RKO (cell line): ENCODE data around the gene NMNAT3.
A peak's percentile ranks its signal among the peaks of the same experiment; 100 is the strongest.
"Not testable (repeated sequence)": the region's sequence is repeated elsewhere in the genome, so short reads cannot be mapped to it uniquely, and the experiment has no call there.

Source experiments
- DNase-seq: peaks from one replicate; pipeline ENCODE4 v3.0.0-alpha.2; 2016; ENCODE audit warnings: low spot score

NMNAT3 gene

GRCh38 chr3:139583651-139584050 lies 94.1 kb downstream of the NMNAT3 start:
- not testable (repeated sequence) for DNase-seq

DNA sequence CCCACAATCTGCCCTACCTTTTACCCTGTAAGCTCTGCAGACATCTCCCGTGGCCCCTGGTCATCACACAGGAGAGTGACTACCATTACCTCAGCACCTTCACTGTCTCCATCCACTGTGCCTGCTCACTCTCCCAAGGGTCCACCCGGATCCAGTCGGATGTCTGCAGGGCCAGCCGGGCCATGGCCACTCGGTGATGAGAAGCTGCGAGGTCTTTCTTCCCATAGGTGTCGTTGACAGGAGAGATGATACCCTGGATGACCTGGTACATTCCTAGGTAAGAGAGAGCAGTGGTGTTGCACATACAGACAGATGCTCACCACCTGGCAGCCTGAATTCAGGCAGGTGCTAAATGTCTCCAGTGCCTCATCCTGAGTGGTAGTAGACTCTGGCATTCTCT lies 99.0 kb downstream of the NMNAT3 start:
- no peak for DNase-seq

DNA sequence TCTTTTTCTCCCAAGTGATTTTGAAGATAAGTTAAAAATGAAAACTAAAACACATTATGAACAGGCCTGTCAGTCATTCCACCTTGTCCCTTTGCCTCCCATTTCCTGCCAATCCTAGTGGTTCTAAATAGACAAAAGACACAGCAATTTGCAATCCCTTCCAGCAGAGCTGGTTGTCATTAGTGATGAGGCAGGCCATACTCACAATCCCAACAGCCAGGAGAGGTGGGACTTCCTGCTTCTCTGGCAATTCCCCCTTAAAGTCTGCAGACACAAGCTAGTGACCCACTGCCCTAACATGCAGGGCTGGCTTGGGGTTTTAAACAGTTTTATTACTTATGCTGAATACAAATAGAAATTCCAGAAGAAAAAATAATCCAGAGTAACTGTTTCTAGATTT lies 99.9 kb downstream of the NMNAT3 start:
- DNase-seq, result no peak

- no peak for DNase-seq
Observed at GRCh38 chr3:139577346-139577745, 100.4 kb downstream of the NMNAT3 start.

DNA sequence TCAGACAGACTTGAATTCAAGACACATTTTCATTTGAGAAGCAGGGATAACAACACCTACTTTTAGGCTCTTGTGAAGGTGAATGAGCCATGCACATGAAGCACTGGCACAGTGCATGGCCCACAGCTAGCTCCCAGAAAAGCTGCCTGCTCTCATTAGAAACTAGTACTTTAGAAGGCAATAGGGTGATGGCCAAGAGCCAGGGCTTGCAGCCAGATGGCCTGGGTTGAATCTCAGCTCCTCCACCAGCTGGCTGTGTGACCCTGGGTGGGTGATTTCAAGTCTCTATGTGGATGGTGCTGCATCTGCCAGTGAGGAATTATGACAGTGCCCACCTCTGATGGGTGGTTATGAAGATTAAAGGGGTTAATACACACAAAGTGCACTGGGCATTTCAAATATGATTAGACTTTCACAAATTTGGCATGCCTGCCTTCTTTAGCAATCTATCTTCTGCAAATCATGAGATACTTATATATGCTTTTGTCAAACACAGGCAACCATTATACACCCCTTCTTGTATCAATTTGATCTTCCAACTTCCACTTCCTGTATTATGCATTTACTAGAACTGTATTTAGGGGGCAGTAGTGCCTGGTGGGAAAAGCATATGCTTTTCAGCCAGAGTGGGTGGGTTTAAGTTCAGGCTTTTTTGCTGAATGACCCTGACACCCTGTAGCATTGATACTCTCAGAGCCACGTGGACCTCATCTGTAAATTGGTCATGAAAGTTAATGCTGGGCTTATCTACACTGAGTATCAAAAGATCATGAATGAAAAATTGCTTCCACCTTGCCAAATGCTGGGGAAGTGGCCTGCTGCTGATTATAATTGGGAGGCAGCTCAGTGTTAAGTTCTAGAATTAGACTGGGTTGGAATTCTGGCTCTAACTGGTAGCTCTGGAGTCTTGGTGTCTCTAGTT lies 103.5 kb downstream of the NMNAT3 start:
- no peak for DNase-seq

- no peak for DNase-seq
Observed at GRCh38 chr3:139572847-139573672, 104.7 kb downstream of the NMNAT3 start.

DNA sequence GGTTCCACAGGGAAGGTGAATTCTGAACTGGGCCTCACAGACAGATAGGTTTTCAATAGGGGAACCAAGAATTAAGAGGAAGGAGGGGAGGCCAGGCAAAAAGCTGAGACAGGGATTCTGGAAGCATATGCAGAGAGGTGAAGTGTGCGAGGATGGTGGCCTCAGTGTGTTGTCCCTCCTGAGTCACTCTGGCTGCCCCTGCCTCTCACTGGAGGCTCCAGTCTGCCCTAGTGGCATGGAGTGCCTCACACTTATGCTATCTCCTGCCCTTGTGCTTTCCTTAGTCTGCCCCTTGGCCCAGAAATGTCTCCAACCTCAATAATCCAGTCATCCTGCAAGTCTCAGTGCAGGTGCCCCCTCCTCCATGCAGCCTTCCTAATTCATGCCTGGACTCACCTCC lies 106.1 kb downstream of the NMNAT3 start:
- no peak for DNase-seq

DNA sequence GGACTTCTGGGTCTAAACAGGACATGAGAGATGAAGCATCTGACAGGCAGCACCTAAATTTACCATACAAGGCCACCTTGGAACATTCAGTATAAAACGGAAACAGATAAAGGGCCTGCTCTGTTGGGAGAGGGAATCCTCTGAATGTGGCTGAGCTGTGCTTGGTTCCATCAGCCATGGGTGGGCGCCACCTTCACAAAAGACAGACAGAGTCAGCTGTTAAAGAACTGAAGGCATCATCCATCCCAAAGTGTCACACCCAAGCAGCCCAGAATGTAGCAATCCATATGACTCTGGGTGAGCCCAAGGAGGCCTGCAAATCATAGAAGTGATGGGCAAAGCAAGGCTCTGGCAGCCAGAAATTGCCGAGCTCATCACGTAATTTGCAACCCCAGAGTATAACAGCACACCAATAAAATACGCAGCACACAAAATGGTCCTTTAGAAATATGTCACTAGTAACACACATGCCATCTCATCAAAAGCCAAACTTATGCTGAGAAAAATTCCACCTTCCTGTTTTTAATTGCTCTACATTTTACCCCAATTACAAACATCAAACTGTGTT lies 113.4 kb downstream of the NMNAT3 start:
- no peak for DNase-seq

DNA sequence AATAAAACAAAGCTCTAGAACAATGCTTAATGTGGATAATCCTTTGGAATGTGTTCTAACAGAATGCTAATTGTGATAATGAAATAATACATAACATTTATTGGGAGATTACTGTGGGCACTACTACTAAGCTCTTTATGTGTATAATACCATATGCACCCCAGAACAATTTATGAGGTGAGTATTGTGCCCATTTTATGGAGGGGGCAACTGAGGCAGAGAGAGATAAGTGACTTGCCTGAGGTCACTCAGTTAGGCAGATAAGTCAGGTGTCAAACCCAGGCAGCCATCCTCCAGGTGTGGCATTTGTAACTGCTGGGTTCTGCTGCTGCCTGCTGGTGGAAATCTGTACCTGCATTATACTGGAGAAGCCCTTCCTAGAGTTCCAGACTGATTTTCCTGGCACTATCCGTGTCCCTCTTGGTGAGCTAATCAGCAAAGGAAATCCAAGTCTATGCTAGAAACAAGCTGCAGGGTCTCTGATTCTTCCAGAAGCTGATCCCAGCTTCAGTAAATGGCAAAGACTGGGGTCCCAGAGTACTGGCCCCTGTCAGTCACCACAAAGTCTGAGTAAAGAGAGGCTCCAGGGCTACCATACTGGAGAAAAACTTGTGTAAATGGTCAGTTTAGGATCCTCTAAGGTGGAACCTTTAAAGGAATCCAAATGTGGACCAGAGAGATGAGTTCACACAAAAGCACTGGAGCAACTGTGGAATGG lies 115.7 kb downstream of the NMNAT3 start:
- peak; percentile 29 for DNase-seq

DNA sequence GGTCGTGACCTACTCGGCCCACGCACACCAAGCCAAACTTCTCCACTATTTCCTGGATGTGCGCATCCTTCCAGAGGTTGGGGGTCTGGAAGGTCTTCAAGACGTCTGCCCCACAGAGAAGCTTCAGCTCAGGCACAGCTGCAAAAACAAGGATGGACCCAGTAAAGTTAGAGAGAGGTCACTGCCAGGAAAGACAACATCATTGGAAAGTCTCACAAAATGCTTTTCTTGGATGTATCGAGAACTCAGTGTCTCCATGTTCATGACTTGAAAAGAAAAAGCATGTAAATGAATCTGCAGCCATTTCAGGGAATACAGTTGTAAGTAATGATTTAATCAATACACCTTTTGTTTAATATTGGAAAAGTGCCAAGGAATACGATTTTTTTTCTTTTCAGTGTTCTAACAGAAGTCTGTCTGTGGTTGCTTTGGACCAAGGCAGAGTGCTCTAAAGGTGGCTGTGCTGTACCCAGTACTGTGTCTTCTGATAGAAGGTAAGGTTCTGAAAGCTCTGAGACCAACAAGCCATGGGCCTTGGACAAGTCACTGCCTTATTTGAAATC lies 116.4 kb downstream of the NMNAT3 start:
- DNase-seq, result no peak

GRCh38 chr3:139560411-139560810 lies 117.4 kb downstream of the NMNAT3 start:
- DNase-seq, result no peak

GRCh38 chr3:139559541-139559940 lies 118.2 kb downstream of the NMNAT3 start:
- no peak for DNase-seq

DNA sequence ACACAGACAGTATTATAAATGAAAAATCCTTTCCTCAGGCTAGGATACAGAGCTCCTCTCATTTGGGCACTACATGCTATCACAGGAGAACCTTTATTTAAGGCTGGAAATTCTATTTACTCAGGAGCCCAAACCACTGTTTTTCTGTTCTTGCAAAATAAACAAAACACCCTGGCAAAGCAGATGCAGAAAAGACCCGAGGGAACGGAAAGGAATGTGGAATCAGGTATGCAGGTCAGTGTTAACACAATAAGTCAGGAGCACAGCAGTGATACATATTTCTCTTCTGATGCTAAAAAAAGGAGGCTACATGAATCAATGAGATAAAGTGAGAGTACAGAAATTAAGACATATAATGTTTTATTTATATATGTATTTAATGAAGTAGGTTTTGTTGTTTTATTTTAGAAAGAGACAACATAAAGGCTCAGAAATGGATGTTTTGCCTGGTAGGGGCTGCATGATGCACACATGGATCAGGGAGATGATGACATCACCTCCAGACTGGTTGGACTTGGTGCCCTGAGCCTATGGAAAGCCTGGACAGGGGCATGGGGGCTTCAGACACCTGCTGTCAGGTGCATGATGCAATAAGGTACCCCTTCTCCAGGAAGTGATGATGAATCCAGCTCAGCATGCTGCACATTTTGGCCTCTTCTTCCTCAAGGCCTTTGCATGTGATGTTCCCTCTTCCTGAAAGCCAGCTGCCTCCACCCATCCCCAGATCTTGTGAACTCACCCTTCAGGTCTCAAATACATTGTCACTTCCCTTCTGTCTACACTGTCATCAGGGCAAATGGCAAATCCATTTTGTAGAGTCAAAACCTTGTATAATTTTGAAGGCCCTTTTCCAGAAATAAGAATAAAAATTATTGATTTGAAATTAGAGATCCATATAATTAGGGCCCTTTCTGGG lies 119.2 kb downstream of the NMNAT3 start:
- DNase-seq, result no peak

GRCh38 chr3:139557041-139557440 lies 120.7 kb downstream of the NMNAT3 start:
- DNase-seq, result no peak

DNA sequence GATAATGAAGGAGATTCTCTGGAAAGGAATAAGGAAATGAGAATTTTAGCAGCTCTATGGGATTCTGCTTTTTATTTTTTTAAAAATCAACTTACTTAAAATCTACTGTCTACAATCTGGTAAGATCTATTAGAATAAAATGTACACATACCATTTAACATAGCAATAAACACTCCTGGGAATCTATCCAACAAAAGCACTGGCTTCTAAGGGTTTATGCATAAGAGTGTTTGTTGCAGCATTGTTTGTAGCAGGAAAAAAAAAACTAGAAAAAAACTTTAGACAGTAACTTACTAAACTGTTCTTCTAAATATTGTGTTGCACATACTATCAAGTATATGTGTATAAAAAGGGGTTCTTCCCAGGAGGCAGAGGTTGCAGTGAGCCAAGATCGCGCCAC lies 122.5 kb downstream of the NMNAT3 start:
- DNase-seq, result no peak

- DNase-seq, result no peak
Observed at GRCh38 chr3:139554628-139555027, 123.1 kb downstream of the NMNAT3 start.

DNA sequence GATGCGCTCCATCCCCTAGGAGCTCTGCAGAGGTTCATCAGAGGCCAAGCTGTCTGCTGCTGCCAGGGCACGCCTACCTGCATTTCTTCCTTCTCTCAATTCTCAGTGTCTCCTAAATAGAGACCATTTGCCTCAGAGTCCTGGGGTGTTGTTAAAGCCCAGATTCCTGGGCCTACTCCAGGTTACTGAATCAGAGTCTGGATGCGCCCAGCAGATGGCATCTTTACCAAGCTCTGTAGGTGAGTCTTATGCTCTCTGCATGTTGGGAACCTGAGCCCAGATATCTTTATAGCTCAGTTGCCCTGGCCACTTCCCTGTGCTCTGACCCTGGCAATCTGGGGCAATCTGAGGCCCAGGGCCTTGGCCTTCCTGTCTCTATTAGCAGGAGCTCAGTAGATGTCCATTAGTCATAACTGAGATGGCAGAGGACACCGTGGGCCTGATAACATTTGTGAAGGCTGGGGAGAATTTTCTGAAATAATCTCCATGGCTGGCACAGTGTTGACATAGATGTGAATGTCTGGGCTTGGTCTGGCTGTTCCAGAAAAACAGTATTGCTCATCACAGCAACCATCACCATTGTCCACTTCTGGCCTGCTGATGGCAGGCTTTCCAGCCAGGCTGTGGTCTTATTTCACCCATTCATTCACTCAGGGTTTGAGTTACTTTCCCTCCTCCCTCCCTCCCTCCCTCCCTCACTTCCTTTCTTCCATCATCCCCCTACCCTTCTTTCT lies 125.0 kb downstream of the NMNAT3 start:
- DNase-seq, result no peak

DNA sequence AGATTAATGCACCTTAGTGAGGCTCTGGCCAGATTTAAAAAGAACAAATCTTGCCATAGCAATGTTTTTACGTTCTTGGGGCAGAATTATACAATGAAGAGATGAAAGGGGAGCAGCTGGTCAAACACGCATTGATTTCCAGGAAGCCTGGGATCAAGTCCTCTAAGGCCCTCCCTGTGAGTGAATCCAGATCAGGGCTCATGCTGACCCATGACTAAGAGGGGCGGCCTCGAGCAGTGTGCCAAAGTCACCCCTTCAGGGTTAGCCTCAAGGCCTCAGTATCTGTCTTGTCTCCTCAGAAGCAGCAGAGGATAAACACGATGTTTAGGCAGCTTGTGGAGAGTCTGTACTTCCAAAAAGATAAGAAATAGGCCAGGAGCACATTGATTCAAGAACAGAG lies 129.0 kb downstream of the NMNAT3 start:
- no peak for DNase-seq

DNA sequence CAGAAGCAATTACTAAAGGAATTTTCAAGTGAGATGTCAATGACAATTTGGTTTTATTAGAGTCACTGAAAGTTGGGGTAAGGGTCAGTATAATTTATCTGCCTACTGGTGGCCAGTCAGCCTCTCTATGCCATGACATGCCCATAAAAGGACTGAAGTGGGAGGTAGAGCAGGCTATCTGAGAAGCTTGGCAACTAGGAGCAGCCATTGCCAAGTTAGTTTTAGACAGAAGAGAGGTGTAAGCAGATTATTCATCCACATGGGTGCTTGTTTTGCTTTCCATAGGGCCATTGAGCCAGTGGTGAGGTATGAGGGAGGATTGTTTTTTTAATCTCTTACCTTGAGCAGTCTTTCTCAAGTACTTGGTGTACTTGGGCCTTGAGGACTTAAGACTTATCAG lies 130.1 kb downstream of the NMNAT3 start:
- DNase-seq, result no peak

- DNase-seq, result no peak
Observed at GRCh38 chr3:139546772-139547171, 131.0 kb downstream of the NMNAT3 start.
